ENCODE results near the gene HPRT1.

HPRT1 gene

GRCh38 chrX:134537179-134537955 lies 77.4 kb downstream of the HPRT1 start:
- H3K4me3 ChIP-seq (replicated peaks; ENCODE audit: insufficient read depth, low read length): no peak overlapping the region

GRCh38 chrX:134538316-134538715 lies 78.4 kb downstream of the HPRT1 start:
- TF ChIP-seq SPI1 (IDR thresholded peaks at IDR 0.05; ENCODE audit: borderline replicate concordance, low read depth): no peak
- TF ChIP-seq REST (IDR thresholded peaks at IDR 0.05; ENCODE audit: insufficient replicate concordance, low read depth): no peak
- no peak for TF ChIP-seq CTCF (IDR thresholded peaks at IDR 0.05; ENCODE audit: insufficient read depth, low read length)
- no peak for TF ChIP-seq POLR2AphosphoS5 (IDR thresholded peaks at IDR 0.05; ENCODE audit: low read depth)
- no peak for TF ChIP-seq GABPA (IDR thresholded peaks at IDR 0.05; ENCODE audit: low read depth)
- Histone ChIP-seq H3K27ac (replicated peaks) (no peak overlapping the region), H3K27me3 (ENCODE audit: insufficient read depth, poor library complexity, severe bottlenecking) (no peaks in the 10 kb centered on the region), H3K4me3 (replicated peaks; ENCODE audit: insufficient read depth, low read length) (no peak overlapping the region)
- DNase-seq (ENCODE audit: low read depth in 1 of 2, low spot score in 1 of 2): no peak

More at GRCh38 chrX:134537179-134537955, 77.4 kb downstream of the HPRT1 start:
- H3K27ac ChIP-seq (replicated peaks): no peak overlapping the region
- TF ChIP-seq CTCF (IDR thresholded peaks at IDR 0.05; ENCODE audit: insufficient read depth, low read length) (no peak), SPI1 (IDR thresholded peaks at IDR 0.05; ENCODE audit: borderline replicate concordance, low read depth) (no peak), GABPA (IDR thresholded peaks at IDR 0.05; ENCODE audit: low read depth) (no peak)
- no peak for DNase-seq (ENCODE audit: low read depth in 1 of 2, low spot score in 1 of 2)
- no peaks in the 10 kb centered on the region for H3K27me3 ChIP-seq (ENCODE audit: insufficient read depth, poor library complexity, severe bottlenecking)

GRCh38 chrX:134541906-134542305 lies 81.9 kb downstream of the HPRT1 start:
- H3K27me3 ChIP-seq (ENCODE audit: insufficient read depth, poor library complexity, severe bottlenecking): no peaks in the 10 kb centered on the region
- no peak overlapping the region for H3K4me3 ChIP-seq (replicated peaks; ENCODE audit: insufficient read depth, low read length)
- H3K27ac ChIP-seq (replicated peaks): no peak overlapping the region
- TF ChIP-seq CTCF (IDR thresholded peaks at IDR 0.05; ENCODE audit: insufficient read depth, low read length): no peak
- no peak for TF ChIP-seq REST (IDR thresholded peaks at IDR 0.05; ENCODE audit: insufficient replicate concordance, low read depth)
- TF ChIP-seq SPI1 (IDR thresholded peaks at IDR 0.05; ENCODE audit: borderline replicate concordance, low read depth): no peak
- no peak for TF ChIP-seq GABPA (IDR thresholded peaks at IDR 0.05; ENCODE audit: low read depth)
- TF ChIP-seq POLR2AphosphoS5 (IDR thresholded peaks at IDR 0.05; ENCODE audit: low read depth): no peak
- no peak for DNase-seq (ENCODE audit: low read depth in 1 of 2, low spot score in 1 of 2)
